NCI-H1436 treated with DMSO at 0.1 percent for 48 hours (cell line): ENCODE measurements around the gene SORBS1.
A peak's percentile ranks its signal among the peaks of the same experiment; 100 is the strongest.
"Not testable (repeated sequence)": the region's sequence is repeated elsewhere in the genome, so short reads cannot be mapped to it uniquely, and the experiment has no call there.

ENCODE experiments used
- DNase-seq: peaks from one replicate; lab custom pipeline; 2025; lab: John Stamatoyannopoulos, UW

Gene SORBS1

DNA sequence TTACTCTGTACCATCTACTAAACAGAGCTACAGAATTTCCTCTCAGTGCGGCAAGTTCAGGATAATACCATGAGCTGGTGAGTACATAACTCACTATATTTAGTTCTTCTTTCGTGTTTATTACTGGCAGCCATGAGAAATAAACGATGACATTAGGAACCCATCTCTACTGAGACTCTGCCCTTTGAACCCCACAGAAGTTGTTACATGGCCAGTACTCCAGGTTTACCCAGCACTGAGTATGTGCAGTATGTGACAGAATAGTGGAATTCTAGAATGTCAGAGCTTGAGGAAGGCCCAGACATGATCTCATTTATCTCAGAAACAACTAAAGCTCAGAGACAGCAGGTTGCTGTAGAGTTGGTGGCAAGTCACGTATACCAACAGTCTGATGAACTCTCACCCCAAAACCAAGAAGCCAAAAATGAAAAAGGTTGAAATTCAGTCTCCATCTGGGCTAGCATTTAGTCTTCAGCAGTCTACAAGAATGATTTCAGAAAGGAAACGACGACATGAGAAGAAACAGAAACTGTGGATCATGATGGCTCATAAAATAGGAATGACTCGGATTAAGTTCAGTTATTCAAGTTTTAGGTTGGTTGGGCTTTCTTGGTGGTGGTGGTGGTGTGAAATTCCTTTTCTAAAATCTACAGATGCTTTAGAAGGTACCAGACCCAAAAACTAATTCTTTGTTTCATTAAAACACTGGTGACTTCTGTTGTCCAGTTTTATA, 78.5 kb downstream of the SORBS1 start:
- DNase-seq, result no peak

DNA sequence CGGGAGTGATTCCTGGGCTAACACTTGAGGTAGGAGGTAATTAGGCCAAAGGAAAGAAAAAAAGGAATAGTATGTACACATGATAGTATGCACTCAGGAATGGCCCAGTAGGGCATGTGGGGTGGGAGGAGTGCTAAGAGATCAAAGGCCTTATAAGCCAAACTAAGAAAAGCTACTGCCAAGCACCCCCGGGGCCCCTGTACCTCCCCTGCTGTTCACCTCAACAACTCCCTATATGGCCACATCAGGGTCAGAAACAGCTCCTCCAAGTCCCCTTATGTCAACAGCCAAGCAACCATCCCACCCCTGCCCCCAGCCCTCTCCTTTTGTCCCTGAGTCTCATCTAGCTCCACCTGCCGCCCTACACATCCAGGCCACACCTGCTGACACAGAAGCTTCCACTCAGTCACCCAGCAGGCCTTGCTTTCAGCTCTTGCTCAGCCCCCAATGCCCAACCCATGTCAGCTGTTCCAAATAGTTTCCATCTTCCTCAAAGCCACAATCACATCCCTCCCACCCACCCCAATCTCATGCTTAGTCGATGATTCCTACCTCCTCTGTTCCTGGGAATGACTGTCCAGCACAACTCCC, 80.2 kb downstream of the SORBS1 start:
- no peak for DNase-seq

DNA sequence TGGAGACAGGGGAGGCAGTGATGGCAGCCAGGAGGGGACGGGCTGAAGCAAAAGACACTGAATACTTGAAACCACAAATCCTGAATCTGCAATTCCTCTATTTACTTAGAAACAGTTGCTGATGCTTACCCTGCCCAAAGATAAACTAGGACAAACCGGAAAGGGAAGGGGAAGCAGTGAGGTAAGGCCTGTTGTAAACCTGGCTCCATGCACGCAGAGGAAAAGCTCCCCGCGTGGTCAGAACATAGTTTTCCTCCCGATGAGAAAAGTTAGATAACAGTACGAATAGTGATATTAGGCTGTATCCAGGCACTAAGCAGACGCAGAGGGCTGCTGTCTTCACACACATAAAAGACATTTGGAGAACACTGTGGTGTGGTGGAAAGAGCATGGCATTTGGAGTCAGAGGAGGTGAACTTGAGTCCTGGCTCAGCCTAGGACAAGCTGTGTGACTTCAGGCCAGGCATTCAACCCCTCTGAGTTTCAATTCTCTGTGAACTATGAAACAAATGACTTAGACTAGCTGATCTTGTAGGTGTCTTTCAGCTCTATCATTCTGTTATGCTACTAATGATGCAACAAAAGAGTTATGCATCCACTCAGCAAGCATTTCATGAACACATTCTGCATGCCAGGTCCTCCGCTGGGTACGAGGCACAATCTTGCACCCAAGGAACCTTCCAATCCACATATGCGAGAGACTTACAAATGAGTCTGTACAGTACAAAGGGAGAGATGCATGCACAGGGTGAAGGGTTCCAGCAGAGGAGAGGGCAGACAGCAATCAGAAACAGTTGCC, 80.9 kb downstream of the SORBS1 start:
- DNase-seq, result no peak

DNA sequence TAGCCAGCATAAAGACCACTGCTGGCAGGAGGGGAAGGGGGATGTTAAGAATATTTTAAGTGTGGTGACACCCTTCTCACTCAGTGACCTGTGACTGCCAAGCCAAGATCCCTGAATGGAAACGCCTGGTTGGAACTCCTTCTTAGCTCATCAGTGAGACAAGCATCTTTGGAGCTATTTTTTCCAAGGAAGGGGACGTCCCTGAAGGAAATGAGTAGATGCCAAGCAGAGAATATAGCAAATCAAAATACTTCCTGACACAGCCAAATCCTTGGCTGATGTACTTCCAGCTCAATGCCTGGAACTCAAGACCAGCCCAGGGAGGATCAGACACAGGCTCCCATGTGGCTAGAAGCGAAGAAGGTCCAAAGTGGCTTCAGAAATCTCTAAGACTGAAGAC, 82.2 kb downstream of the SORBS1 start:
- DNase-seq, result no peak

DNA sequence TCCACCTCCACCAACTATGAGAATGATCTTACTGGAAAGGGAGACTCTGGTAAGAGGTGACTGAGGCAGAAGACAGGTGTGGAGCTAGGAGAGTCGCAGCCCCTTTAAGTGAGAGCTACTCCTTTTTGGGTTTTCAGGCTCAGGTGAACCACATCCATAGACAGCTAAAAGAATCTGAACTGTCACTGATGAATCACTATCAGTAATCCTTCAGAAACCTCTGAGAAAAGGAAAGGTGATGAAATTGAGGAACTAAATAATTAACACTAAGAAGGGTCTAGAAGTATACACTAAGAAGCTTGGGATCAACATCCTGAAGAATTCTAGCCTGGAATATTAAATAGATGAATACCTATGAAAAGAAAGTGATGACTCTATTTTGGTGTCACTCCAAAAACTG, 83.0 kb downstream of the SORBS1 start:
- DNase-seq, result no peak

DNA sequence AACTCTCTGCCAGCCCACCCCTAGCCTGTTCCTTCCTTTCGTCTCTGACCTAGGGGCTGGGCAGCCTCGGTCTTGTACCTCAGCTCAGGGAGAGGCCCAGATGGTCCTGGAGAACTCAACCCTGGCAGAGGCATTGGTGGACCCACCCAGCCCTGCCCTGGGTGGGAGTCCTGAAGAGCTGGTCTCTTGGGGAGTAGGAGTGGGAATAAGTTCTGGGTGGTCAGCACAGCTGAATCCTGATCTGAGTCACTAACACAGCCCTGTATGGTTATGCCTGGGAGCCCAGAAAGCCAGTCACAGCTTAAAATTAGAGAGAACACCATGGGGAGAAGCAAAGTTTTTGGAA, 84.0 kb downstream of the SORBS1 start:
- no peak for DNase-seq

DNA sequence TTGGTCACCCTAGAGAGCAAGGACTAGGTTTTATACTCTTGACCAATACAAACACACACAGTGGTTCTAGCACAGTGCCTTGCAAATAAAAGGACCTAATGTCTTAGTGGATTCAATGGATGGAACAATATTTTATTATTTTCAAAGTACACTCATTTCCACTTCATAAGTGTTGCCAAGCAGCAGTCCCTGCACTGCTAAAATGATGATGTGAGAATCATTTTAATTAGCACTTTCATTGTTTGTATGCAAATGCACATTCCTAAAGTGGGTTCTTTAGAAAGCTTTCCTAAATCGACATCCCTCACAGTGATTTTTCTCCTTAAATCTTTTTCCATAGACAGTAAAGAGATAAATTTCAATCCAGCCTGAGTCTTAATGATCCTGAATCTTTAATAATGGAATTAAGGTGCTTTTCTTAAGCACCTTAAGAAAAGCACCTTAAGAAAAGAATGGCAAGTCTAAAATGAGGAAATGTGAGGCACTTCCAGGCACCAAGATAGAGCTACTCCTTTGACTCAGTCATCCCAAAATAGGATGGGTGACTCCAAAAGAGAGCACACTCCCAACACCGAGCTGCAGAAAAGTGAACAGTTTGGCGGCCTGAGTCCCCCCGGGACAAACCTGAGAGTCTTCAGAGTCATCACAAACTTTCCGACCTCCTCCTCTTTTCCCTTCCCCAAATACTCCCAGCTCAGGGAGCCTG, 84.5 kb downstream of the SORBS1 start:
- DNase-seq, result no peak

DNA sequence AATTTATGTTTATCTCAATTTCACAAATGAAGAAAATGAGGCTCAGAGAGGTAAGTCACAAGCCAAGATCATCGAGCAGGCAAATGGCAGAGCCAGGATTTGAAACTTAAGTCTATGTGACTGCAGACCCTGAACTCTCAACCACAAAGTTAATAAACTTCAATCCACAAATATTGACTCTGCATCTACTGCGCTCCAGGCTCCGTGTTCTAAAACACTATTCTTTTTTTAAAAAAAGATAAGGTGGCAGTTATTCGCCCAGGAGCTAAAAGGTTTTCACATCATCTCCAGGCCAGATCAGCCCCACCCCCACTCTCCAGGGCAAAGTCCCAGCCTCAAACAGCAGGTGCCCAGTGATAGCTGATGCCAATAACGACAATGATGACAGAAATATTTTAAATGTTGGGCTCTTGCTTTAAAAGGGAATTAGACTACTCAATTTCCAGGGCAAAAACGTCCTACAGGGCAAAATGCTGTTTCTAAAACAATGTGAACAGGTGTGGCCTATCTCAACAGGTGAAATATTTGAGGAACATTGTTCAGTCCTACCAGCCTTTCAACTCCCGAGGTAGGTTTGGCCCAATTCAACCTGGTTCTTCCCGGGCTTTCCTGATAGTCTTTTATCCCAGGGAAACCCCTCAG, 85.2 kb downstream of the SORBS1 start:
- no peak for DNase-seq

DNA sequence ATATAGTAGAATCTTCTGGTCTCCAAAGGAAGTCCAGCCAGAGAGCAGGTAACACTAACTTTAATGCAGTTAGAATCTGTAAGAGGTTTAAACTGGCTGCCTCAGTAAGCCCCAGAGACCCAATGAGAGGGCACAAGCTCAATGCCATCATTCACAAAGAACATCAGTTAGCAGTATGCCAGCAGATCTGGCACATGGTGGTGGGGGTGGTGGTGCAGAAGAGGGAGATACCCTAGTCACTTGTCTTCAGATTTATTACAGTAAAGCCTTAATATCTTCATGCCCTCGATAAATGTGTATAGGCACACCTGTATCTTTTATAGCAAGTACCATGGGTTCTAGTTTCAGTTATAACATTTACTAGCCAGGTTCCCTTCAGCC, 86.2 kb downstream of the SORBS1 start:
- no peak for DNase-seq

DNA sequence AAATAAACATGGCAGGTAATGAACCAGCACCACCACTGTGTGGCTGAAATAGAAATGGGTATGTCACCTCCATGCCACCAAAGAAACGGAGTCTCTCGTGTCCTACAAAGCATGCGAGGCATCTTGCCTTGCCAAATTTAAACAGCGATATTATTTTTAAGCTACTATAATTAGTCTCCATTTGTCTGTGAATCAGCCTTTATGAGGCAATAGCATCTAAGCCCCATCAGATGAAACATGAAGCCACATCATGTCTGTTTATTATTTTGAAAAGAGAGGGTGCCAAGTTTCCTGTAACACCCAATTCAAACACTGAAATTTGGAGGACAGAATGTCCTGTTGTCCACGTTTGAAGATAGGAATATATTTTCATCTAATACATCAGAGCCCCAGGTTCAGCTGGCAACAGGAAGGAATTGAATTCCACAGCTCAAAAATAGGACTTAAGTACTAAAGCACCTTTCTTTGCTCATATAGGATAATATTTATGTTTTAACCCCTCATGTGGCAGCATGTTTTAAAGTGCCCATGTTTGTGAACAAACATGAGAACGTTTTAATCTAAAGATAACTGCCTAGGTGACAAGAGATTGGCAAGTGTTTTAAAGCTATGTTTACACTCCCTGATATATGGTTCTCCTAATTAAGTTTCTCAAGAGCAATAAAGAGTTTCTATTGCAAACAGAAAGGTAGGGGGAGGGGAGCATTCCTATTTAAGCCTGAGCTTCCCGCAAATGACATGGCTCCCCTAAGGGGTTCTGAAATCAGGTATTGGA, 86.8 kb downstream of the SORBS1 start:
- peak; percentile 28 for DNase-seq

DNA sequence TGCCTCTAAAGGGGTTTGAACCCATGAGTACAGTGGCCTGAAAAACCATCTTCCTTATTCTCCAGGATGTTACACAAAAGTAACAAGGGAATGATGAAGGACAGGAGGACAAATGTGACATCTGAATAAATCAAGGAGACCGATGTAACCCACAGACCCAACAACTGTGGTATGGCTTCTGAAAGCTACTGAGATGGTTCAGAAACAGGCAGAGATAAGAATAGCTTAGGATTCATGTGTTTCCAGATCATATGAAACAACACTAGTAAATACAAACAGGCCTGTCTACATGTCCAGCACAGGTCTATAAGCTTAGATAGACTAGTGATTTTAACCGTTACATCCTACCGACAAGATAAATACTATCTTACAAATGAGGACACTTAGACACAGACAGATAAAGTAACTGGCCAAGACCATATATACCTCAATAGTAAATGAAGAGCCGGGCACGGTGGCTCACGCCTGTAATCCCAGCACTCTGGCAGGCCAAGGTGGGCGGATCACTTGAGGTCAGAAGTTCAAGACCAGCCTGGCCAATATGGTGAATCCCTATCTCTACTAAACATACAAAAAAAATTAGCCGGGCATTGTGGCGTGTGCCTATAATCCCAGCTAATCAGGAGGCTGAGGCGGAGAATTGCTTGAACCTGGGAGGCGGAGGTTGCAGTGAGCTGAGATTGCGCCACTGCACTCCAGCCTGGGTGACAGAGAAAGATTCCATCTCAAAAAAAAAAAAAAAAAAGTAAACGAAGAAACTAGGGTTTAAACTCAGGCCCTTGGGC, 88.7 kb downstream of the SORBS1 start:
- no peak for DNase-seq

DNA sequence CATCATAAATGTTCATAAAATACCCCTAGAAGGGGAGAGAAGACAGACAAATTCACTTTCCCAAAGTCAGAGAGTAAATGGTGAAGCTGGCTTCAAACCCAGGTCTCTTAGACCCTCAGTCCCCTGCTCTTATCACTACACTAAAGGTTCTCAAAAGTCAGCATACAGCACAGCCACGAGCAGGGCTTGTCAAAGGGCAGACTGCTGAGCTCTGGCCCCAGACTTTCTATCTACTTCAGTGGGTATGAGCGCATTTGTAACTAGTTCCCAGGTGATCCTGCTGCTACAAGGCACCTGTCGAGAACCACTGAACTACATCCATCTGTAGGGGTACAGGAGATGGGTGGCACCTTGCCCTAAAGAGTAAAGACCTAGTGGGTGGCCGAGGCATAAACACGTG, 91.5 kb downstream of the SORBS1 start:
- DNase-seq, result no peak

DNA sequence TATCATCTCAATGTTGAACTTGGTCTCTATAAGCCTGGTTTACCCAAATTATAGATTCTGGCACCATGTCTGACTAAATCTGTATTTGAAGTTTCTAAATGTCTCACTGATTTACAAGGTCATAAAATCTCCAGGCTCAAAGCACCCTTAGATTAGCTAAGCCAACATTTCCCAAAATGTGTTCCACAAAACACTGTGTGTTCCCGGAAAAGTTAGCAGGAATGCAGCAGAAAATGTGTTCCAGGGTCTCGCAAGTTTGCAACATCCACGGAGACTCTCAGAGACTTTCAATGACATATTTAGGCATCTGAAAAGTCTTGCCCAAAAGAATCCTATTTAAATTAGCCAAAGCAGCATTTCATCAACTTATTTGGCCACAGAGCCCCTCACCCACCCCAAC, 91.9 kb downstream of the SORBS1 start:
- no peak for DNase-seq

DNA sequence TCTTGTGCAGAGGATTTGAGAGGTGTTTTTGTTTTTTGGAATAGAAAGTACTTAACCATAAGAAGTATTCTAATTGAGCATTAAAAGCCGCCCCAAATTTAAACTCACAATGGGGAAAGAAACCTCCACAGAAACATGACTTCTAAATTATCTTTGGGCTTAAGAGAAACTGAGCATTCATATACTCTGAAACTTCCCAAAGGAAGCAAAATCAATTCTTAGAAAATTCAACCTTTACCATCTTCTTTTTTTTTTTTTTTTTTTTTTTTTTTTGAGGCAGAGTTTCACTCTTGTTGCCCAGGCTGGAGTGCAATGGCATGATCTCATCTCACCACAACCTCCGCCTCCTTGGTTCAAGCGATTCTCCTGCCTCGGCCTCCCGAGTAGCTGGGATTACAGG, 93.5 kb downstream of the SORBS1 start:
- not testable (repeated sequence) for DNase-seq

DNA sequence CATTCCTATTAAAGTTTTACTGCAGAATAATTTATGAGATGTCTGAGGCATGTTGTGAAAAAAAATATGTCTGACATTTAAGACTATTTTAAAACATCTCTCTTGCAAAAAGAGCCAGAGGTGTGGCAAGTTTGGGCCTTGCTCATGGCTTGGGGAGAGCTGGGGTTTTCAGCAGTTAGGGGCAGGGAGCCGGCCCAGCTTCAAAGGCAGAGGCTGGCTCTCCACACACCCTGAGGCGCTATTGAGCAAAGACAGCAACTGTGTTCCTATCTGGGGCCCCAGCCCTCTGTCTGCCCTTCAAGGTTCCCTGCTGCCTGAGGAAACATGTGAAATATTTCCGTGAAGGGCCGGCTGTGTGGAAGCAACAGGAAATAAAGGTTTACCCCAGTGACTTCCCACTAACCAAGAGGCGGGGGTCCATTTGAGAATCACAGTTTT, 94.0 kb downstream of the SORBS1 start:
- DNase-seq, result no peak

DNA sequence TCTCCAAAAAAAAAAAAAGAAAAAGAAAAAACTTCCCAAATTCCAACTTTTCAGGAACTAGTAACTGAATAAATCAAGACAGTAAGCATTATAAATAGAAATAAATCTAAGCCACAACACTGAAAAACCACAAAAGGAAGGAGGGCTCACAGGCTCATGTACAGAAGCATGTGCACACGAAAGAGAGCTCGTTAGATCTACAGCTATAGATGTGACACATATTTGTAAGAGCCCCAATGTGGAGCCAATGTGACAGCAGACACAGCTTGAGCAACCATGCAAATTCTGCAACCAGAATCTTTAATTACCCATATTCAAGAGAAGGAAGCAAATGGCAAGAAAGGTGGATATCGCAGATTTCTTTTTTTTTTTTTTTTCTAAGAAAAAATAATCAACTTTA, 94.7 kb downstream of the SORBS1 start:
- no peak for DNase-seq

DNA sequence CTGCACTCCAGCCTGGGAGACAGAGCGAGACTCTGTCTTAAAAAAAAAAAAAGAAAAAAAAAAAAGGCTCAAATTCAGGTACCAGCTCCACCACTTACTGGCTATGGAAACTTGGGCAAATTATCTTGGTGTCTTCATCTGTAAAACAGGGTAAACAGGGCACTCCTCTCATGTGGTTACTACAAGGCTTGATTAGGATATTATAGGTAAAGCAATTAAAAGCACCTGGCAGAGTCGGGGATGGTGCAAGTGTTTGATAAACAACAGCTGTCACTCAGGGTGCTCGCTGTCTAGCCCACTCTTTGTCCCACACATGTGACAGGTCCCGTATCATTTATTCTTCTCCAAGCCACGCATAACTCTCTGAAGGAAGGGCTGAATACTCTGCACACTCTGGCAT, 96.9 kb downstream of the SORBS1 start:
- DNase-seq, result no peak

DNA sequence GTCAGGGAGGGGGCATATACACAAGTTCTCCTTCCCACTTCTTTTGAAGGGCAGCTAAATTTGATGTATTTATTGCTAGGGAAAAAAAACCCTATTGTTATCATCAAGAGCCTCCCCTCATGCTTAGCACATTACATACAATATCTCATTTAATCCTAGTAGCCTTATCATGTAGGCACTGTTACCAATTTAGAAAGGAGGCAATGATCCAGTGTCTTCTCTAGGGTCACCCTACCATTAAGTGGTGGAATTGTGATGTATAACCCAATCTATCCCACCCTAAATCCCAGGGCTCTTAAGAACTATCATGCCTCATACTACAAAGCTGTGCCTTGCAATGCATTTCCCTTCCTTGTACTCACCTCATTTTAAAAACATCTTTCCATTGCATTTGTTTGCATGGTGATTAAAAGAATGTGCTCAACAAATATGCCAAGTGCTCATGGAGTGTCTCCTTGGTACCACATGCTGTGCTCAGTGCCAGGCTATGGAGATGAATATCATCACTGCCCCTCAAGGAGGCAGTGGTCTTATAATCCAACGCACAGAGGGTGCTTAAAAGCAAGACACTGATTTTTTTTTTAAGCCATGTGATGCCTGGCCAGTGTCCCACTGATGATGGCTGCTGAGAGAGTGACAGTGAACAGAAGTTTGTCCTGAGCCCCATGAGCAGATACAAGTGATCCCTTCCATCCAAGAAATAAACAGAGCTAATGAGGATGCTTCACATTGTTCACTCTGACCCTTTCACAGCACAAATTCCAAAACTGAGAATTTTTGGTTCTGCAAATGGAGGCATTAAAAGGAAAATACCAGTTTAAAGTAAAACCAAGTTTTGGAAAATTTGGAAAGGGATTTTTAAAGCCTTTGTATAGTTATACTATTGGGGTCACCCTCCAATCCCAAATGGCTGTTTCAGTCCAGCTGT, 98.2 kb downstream of the SORBS1 start:
- no peak for DNase-seq

DNA sequence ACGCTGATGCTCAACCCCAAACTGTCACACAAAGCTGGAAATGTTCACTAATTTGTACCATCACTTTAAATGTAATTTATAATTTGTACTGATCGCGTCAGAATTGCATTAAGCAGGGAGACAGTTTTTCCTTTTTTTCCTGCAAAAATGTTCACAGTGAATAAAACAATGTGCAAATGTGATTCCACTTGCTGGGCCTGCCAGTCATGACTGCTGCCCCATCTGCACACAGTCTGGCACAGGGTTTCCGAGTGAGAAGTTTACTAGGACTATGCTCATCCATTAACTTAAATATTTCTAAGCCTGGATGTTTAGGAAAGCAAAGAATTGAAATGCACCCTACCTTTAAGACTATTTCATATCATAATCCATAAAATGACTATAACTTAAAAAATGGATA, 99.6 kb downstream of the SORBS1 start:
- DNase-seq, result no peak
